ENCODE measurements around the gene PACS2.
A peak's percentile ranks its signal among the peaks of the same experiment; 100 is the strongest.
"Not testable (repeated sequence)": the region's sequence is repeated elsewhere in the genome, so short reads cannot be mapped to it uniquely, and the experiment has no call there.

Gene PACS2

DNA sequence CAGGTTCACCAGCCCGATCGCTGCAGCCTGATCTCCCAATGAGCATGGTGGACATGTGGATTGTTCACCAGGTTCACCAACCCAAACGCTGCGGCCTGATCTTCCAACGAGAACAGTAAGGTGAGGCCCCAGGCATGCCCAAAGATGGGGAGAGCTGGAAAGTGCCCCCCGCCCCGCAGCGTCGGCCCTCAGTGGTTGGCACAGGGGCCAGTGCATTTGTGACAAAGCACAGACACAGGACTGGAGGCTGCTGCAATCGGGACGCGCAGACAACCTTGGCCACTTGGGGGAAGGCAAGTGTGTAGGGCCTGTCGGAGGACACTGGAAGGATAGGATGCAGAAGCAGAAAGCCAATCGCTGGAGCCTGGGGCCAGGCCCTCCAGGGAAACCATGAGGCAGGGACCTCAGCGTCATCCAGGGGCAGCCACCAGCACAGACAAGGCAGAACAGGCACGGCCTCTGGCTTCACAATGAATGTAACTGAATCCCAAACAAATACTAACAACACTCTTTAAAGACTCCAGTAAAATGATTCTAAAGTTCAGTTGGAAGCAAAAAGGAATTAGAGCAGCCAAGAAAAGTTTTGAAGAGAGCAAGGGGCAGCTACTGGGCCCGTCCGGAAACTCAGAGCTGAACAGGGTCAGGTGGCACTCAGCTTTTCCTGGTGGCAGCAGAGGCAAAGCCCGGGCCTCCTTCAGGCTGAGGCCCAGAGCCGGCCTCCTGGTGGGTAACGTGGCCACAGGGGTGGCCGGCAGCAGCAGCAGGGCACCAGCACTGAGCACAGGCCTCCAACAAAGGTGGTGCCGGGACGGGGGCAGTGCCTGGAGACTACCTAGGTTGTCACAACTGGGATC is 27.1 kb upstream of the PACS2 start:
- FAIRE-seq: no peak
- no peak for DNase-seq (ENCODE audit: low spot score)

DNA sequence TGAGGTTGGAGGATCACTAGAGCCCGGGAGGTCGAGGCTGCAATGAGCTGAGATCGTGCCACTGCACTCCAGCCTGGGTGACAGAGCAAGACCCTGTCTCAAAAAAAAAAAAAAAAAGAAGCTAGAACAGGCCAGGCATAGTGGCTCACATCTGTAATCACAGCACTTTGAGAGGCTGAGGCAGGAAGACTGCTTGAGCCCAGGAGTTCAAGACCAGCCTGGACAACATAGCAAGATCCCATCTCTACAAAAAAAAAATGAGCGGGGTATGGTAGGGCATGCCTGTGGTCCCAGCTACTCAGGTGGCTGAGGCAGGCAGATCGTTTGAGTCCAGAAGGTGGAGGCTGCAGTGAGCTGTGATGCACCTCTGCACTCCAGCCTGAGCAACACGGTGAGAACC is 25.6 kb upstream of the PACS2 start:
- not testable (repeated sequence) for FAIRE-seq; DNase-seq (ENCODE audit: low spot score)

DNA sequence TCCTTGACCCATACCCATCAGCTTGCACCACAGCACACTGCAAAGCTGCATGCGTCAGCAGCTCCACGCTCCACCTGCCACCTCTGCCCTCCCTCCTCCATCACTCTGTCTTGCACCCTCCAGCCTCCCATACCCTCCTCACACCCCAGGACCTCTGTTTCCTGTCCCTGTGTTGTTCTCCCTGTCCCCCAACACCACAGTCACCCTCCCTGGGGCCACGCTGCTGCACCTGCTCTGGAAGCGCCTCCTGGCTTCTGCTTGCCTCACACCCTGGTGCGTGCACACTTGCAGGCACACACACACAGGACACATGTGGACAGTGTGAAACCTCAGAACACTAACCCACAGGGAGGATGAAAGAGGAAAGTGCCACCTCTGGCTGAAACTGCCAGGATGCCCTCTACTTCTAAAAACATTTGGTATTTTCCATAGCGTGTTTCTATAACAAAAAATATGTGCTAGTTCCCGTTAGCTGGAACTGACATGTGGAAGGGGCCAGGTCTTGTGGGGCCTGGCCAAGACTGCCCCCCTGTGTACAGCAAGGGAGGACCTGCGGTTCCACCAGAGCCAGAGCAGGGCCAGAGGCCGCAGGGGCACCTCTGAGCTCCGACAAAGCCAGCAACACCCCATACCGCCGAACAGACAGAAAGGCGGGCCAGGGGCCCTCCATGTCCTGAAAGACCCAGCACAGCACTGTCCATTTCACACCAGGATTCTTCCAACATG is 23.8 kb upstream of the PACS2 start:
- FAIRE-seq: no peak
- DNase-seq (ENCODE audit: low spot score): no peak

DNA sequence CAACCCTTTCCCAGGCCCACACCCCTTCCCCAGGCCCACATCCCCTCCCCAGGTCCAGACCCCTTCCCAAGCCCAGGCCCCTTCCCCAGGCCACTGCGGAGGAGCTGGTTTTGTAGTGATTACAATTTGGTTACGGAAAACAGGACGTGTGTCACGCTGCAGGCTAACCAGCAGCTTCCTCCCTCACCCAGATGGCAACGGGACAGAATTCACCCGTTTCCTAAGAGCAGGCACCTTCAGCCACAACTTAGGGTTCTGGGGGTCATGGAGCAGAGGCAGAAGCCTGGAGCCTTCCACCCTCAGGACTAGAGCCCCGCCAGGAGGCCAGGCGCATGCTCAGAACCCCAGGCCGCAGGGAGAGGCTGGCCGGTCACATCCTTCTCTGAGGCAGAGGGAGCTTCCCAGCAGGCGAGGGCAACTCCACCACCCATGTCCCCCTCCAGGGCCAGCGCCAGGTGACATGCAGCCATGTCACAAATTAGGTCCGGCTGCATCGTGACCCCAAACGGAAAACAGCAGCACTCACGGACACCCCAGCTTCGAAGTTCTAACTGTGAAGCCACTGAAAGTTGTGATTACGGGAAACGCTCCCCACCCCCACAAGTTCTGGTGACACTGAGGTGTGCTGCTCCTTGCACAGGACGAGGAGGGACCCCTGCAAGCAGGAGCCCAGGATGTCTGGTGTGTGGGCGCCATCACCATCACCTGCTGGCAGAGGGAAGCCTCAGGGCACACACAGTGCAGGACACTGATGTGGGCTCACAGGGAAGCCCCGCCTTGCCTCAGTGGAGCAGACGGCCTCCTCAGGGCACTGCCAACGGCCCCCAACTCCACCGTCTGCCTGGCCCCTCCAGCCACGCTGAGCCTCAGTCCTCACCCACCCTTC is 21.5 kb upstream of the PACS2 start:
- FAIRE-seq (no peak), DNase-seq (ENCODE audit: low spot score) (no peak)

DNA sequence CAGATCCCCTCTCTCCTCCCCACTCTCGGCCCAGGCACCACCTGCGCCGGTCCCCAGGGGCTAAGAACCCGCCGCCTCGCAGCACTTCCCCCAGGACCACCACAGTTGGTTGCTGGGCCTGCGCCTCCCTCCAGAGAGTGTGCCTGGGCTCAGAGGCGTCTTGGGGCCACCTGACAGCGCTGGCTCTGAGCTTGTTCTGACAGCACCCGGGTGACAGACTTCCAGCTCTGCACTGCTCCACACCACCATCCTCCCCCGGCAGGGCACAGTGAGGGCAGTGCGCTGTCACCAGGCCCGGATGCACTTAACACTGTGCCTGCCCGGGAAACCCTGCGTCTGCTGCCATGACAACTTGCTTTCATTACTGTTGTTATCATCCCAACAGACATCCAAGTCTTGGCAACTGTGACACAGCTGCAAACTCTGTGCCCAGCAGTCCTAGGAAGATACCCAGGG is 20.4 kb upstream of the PACS2 start:
- FAIRE-seq (no peak), DNase-seq (ENCODE audit: low spot score) (no peak)

DNA sequence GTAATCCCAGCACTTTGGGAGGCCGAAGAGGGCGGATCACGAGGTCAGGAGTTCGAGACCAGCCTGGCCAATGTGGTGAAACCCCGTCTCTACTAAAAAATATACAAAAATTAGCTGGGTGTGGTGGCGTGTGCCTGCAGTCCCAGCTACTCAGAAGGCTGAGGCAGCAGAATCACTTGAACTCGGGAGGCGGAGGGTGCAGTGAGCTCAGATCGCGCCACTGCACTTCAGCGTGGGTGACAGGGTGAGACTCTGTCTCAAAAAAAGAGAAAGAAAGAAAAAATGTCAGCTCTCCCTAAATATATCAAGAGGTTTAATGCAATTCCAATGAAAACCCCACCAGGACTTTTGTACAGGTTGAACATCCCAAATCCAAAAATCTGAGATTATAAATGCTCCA is 17.2 kb upstream of the PACS2 start:
- DNase-seq (ENCODE audit: low spot score); FAIRE-seq: not testable (repeated sequence)

DNA sequence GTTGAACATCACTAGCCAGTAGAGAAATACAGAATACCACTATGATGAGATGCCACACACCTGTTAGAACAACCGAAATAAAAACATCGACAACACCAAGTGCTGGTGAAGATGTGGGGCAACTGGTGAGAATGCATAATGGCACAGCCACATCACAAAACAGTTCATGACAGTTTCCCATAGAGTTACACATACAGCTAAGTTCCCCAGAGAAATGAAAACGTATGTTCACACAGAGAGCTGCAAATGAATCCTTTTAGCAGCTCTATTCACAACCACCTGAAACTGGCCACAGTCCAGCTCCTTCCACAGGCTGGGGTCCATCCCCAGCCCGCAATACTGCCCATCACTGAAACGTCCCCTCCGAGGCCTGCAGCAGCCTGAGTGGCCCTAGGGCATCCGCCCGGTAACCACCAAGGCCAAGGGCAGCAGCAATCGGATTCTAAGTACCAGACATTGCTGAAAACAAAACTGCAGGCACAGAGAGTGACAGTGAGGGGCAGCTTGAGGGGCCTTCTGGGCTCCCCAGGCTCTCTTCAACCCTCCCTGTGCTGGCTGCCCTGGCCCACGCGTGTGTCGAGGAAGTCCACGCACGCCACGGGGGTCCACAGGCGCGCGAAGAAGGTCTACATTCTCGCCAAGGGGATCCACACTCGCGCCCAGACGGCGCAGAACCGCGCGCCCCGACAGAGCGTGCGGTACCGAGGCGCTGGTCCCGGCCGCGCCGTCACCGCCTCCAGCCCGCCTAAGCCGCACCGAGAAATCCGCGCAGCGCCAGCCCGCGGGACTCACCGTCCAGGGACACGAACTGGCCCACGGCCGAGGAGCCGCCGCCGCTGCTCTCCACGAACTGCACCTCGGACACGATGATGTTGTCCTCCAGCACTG is 14.7 kb upstream of the PACS2 start:
- FAIRE-seq (no peak), DNase-seq (ENCODE audit: low spot score) (no peak)

DNA sequence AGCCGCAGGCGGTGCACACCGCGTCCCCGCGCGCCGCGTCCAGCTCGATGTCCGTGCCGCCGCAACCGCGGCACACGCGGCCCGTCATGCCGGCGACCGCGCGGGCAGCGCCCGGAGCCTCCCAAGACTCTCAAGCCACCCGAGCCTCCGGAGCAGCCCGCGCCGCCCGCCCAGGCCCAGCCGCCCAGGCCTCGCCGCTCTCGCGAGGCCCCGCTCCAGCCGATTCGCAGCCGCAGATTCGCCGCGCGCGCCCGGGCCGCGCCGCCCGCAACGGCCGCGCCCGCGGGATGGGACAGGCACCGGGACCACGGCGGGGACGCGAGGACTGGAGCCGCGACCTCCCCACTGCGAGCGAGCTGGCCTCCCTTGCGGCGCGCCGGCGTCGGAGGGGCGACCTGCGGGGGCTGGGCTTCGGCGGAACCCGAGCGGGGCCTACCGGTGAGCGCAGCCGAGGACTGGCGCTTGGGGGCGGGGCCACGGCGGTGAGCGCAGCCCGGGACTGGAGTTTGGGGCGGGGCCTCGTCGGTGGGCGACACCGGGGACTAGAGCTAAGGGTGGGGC is 13.9 kb upstream of the PACS2 start, which contains the start of gene BRF1:
TSS of gene BRF1 (minus strand) at position 460 of the 561 bp plus-strand sequence. CDS start at position 88, 372 bp downstream.
- peak; percentile 92 for DNase-seq (ENCODE audit: low spot score)
- peak; percentile 42 for FAIRE-seq

DNA sequence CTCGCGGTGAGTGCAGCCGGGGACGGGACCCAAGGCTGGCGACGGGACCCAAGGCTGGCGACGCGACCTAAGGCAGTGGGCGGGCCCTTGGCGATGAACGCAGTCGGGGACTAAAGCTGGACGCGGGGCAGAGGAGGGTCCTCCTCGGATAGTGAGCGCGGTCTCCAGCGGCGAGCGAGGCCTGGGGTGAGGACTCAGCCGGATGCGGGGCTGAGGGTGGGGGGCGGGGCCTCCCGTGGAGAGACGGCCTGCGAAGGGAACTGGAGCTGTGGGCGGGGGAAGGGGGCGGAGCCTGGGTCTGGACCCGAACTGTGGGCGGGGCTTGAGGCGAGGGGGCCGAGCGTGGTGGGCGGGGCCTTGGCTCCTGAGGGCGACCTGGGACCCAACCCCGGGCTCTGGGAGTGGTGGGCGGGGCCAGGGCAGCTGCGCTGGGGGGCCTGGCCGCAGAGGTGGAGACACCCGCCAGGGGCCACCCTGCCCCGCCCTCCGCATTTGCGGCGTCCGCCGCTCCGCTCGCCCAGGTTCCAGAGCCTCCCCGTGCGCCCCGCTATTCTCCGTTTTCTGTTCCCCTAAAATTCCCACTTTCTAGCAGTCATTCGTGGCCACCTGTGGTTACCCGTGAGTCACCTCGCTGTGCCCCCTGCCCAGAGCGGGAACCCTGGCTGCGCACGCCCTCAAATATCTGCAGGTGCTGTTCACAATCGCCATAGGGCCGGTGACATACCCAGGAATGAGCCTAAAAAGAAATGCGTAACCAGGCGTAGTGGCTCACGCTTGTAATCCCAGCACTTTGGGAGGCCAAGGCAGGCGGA is 13.2 kb upstream of the PACS2 start:
- DNase-seq (ENCODE audit: low spot score) (peak; percentile 96), FAIRE-seq (peak; percentile 30)

DNA sequence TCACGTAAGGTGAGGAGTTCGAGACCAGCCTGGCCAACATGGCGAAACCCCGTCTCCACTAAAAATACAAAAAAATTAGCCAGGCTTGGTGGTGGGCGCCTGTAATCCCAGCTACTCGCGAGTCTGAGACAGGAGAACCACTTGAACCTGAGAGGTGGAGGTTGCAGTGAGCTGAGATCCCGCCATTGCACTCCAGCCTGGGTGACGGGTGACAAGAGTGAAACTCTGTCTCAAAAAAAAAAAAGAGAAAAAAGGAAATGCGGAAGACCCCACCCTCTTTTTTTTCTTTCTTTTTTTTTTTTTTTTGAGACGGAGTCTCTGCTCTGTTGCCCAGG is 12.7 kb upstream of the PACS2 start:
- not testable (repeated sequence) for FAIRE-seq; DNase-seq (ENCODE audit: low spot score)

DNA sequence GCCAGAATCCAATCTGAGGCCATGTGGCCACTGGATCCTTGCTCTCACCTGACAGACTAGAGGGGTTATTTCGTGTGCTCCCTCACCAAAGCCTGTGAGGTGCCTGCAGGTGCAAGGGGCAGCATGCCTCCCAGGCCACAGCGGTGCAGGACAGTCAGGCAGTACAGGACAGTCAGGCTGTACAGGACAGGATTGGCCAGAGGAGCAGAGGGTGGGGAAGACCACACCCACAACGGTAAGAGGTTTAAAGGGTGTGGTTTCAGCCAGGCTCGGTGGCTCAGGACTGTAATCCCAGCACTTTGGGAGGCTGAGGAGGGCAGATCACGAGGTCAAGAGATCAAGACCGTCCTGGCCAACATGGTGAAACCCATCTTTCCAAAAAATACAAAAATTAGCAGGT is 10.6 kb upstream of the PACS2 start:
- DNase-seq (ENCODE audit: low spot score) (no peak), FAIRE-seq (no peak)

DNA sequence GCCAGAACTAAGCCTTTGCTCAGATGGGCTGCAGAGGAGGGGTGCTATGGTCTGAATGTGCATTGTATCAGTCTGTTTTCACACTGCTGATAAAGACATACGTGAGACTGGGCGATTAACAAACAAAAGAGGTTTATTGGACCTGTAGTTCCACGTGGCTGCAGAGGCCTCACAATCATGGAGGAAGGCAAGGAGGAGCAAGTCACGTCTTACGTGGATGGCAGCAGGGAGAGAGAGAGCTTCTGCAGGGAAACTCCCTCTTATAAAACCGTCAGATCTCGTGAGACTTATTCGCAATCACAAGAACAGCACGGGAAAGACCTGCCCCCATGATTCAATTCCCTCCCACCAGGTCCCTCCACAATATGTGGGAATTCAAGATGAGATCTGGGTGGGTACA is 10.0 kb upstream of the PACS2 start:
- DNase-seq (ENCODE audit: low spot score) (no peak), FAIRE-seq (no peak)

DNA sequence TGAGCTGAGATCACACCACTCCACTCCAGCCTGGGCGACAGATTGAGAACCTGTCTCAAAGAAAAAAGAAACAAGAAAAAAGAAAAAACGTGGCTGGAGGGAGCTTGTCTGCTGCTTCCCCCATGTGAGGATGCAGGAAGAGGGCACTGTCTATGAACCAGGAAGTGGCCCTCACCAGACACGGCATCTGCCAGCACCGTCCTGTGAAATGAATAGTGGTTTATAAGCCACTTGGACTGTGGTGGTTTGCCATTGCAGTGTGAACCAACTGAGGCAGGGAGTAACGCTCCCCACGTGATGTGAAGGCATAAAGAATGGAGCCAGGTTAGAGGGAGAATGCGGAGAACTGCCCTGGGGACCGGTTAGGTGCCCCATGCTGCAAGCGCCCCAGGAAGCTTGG is 9.2 kb upstream of the PACS2 start:
- no peak for DNase-seq (ENCODE audit: low spot score)
- FAIRE-seq: no peak

DNA sequence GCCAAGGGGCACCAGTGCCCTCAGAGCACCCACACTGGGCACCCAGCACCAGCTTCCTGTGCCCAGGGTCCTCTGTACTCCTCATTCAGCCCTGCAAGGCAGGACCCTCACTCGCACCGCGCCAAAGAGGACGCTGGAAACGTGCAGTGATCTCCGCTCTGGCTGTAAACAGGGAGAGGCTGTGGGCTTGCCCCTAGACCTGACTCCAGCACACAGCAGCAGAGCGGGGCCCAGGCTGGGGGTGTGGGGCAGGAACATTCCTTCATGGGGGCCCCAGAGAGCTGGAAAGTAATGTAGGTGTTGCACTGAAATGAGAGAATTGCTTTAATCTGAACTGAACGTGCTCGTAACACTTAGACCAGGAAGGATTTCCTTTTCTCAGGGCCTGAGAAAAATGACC is 8.8 kb upstream of the PACS2 start:
- DNase-seq (ENCODE audit: low spot score) (no peak), FAIRE-seq (no peak)

DNA sequence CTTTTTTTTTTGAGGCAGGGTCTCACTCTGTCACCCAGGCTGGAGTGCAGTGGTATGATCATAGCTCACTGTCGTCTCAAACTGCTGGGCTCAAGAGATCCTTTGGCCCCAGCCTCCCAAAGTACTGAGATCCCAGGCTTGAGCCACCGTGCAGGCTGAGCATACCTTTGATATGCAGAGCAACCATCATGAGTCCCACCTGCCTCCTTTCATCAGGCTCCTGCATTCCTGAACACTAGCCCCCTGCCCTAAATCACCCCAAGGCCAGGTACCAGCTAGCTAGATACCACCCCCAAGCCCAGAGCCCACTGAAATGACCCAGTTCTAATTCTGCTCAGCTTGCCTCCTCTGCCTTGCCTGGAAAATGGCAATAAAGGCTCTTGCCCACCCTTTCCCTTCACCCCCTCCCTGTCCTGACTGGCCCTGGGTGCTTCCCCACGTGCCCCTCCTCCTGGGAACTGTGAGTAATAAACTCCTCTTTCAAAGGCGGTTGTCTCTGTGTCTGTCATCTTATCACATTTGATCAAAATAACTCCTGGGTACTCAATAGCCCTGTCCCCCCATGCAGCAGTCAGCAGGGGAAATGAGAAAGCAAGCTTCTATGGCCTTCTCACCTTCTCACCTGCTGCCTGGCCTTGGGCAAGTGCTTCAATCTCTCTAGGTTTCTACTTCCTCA is 7.4 kb upstream of the PACS2 start:
- FAIRE-seq (no peak), DNase-seq (ENCODE audit: low spot score) (no peak)

DNA sequence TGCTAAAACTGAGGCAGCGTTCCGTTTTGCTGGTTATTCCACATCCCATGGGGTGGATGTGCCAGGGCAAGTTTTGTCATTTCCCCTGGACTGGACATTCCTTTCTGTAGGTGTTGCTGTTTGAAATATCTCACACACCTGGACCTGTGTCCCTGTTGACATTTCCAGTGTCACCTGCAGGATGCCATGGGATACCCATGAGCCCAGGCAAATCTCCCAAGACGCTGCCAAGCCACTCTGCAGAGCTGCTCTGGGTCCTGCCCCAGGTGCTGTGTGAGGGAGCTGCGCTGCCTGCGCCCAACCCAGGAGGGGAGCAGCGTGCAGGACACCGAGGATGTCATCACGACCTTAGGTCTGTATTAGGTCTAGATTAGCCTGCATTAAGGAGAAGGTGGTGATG is 5.2 kb upstream of the PACS2 start:
- DNase-seq (ENCODE audit: low spot score): no peak
- FAIRE-seq: no peak

DNA sequence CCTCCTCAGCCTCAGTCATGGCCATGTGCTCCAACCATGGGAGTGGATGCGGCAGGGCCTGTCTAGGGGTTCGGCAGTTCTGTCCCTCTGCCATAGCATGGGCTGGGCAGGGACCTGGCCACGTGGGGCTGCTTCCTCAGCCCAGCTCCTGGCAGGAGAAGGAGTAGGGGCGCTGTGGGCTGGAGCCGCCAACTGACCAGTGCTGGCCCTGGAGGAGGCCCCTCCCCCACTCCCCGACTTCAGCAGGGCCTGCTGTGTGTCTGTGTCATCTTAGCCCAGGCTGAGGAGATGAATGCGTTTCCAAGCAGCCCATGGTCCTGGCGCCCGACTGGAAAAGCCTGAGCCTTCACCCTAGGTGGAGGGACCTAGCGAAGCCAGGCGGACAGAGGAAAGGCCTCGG is 2.7 kb upstream of the PACS2 start:
- no peak for DNase-seq (ENCODE audit: low spot score)
- FAIRE-seq: no peak

DNA sequence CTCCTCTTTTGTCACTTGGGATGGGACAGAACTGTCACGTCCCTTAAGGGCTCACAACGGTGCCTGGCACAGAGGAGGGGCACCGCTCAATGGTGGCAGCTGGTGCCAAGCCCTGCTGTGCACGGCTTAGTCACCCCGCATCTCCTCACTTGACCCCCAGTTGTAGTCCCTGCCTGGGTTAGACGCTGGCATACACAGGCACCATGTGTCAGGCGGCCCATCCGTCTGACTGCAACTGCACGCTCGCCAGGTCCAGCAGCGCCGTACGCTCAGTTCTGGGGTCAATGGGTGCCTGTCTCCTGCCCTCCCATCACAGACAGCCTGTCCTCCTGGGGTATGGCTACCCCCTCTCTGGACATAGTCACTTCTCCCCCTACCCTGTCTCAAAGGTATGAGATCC is 1.6 kb upstream of the PACS2 start:
- no peak for DNase-seq (ENCODE audit: low spot score)

More for the DNA sequence above, 1.6 kb upstream of the PACS2 start:
- FAIRE-seq: no peak
